HCT116 (cell line): Measurements from ENCODE around the gene ANO2. TPM values are rescaled to one million over a fixed set of nuclear protein-coding genes. Genes with fewer than 3 reads are reported as not detected.

Experiments used
- ATAC-seq: fragments of 200-7000 bp; cut with Tn5 transposase; 2 replicates; pipeline ENCODE4 v1.9.1; 2020; ENCODE audit warnings: mild to moderate bottlenecking, moderate library complexity
- BruUV-seq: library from RNA; stranded (reverse); fragments of 400-500 nt; replicated peaks from 2 replicates; lab custom pipeline; 2021; lab: Mats Ljungman, UMichigan
- CTCF ChIA-PET: fragments of 300-600 bp; sonication (Branson Sonifier 250); formaldehyde crosslinking; loops from one replicate; lab custom pipeline; 2021; ENCODE audit warnings: antibody characterized with exemption; lab: Charles Lee
- POLR2A ChIA-PET: fragments of 300-600, 350-600 bp; sonication (Branson Sonifier 250); formaldehyde crosslinking; loops from one replicate; lab custom pipeline; 2021; ENCODE audit warnings: antibody characterized with exemption; lab: Charles Lee
- RAD21 ChIA-PET, 2 experiments: fragments of 300-600 bp; sonication (Branson Sonifier 250); formaldehyde crosslinking; loops; one replicate each; lab custom pipeline; 2023; ENCODE audit warnings: low total read pairs in 2 of 2; ENCODE audit not compliant: uncharacterized antibody in 2 of 2, unreplicated experiment in 2 of 2, low non-redundant PET in 1 of 2; lab: Charles Lee
- DNase-seq: peaks from one replicate; pipeline ENCODE4 v3.0.0-alpha.2; 2010; ENCODE audit warnings: low read depth, low spot score
- H2AFZ ChIP-seq: fragments of 200-600 bp; shearing (Covaris generic), sonication (generic); 2 replicates; pipeline ENCODE4 v1.6.1; 2017; ENCODE audit warnings: low read depth, mixed run types, mixed read lengths, antibody characterized with exemption, low read length; ENCODE audit not compliant: poor library complexity, severe bottlenecking
- H3K27ac ChIP-seq: 2 replicates; pipeline ENCODE4 v1.5.1; 2012; ENCODE audit warnings: low read depth, low read length
- H3K27me3 ChIP-seq: fragments of 200-600 bp; sonication (generic); 2 replicates; pipeline ENCODE4 v1.6.1; 2016; ENCODE audit warnings: mixed run types, low read length, mixed read lengths; ENCODE audit not compliant: insufficient read depth
- H3K36me3 ChIP-seq, 2 experiments: fragments of 200-500 bp in 1 of 2; fragments of 200-600 bp in 1 of 2; sonication (Bioruptor generic) in 1 of 2; sonication (generic) in 1 of 2; 2 replicates each; pipeline versions ENCODE4 v1.5.1 to v1.6.1; 2014 to 2016; ENCODE audit warnings: low read length in 2 of 2, inconsistent platforms in 1 of 2, mixed read lengths in 1 of 2, mixed run types in 1 of 2; ENCODE audit not compliant: insufficient read depth in 2 of 2, control insufficient read depth in 1 of 2
- H3K4me1 ChIP-seq, 2 experiments: fragments of 200-600 bp in 1 of 2; sonication (generic) in 1 of 2; 2 replicates each; pipeline versions ENCODE4 v1.5.1 to v1.6.1; 2012 to 2017; ENCODE audit warnings: low read length in 2 of 2, inconsistent platforms in 1 of 2, mild to moderate bottlenecking in 1 of 2, mixed read lengths in 1 of 2, mixed run types in 1 of 2, moderate library complexity in 1 of 2; ENCODE audit not compliant: insufficient read depth in 2 of 2, control insufficient read depth in 1 of 2
- H3K4me2 ChIP-seq: fragments of 200-600 bp; sonication (generic); 2 replicates; pipeline ENCODE4 v1.6.1; 2017; ENCODE audit warnings: mixed run types, low read length, mixed read lengths
- H3K4me3 ChIP-seq, 2 experiments: fragments of 200-600 bp in 1 of 2; sonication (generic) in 1 of 2; replicated peaks in 1 of 2; 2 replicates each; pipeline ENCODE4 v1.5.1; 2011 to 2016; ENCODE audit warnings: low read length in 2 of 2, control low read depth in 1 of 2, low read depth in 1 of 2, mild to moderate bottlenecking in 1 of 2, mixed read lengths in 1 of 2, mixed run types in 1 of 2
- H3K79me2 ChIP-seq: fragments of 200-600 bp; sonication (generic); 2 replicates; pipeline ENCODE4 v1.6.1; 2017; ENCODE audit warnings: mild to moderate bottlenecking, mixed run types, low read length, moderate library complexity, mixed read lengths; ENCODE audit not compliant: insufficient read depth
- H3K9ac ChIP-seq: fragments of 200-600 bp; sonication (generic); 2 replicates; pipeline ENCODE4 v1.6.1; 2016; ENCODE audit warnings: low read length, mixed read lengths
- H3K9me2 ChIP-seq: fragments of 200-600 bp; sonication (generic), shearing (Covaris generic); 2 replicates; pipeline ENCODE4 v1.6.1; 2017; ENCODE audit warnings: mixed run types, mild to moderate bottlenecking, moderate library complexity; ENCODE audit not compliant: insufficient read depth
- H3K9me3 ChIP-seq, 2 experiments: fragments of 200-500 bp in 1 of 2; fragments of 200-600 bp in 1 of 2; sonication (Bioruptor generic) in 1 of 2; sonication (generic) in 1 of 2; 2 replicates each; pipeline ENCODE4 v1.6.1; 2014 to 2017; ENCODE audit warnings: low read length in 2 of 2, mixed read lengths in 2 of 2, inconsistent platforms in 1 of 2, low read depth in 1 of 2, mild to moderate bottlenecking in 1 of 2, mixed run types in 1 of 2, moderate library complexity in 1 of 2; ENCODE audit not compliant: control insufficient read depth in 1 of 2, insufficient read depth in 1 of 2
- H4K20me1 ChIP-seq: fragments of 200-600 bp; sonication (generic), shearing (Covaris generic); 2 replicates; pipeline ENCODE4 v1.6.1; 2017; ENCODE audit warnings: mixed run types, mild to moderate bottlenecking, moderate library complexity; ENCODE audit not compliant: insufficient read depth
- CTCF ChIP-seq, 3 experiments: fragments of 200-600 bp in 1 of 3; sonication (generic) in 1 of 3; IDR thresholded peaks in 2 of 3; conservative IDR thresholded peaks in 1 of 3; 2 replicates each; pipeline ENCODE4 v1.5.1; 2012 to 2017; ENCODE audit warnings: low read depth in 2 of 3, low read length in 2 of 3, antibody characterized with exemption in 1 of 3, borderline replicate concordance in 1 of 3, control low read depth in 1 of 3, mild to moderate bottlenecking in 1 of 3, mixed read lengths in 1 of 3, mixed run types in 1 of 3, moderate library complexity in 1 of 3; ENCODE audit not compliant: insufficient read depth in 1 of 3
- EGR1 ChIP-seq: IDR thresholded peaks from 2 replicates; pipeline ENCODE4 v1.6.1; 2012; ENCODE audit warnings: low read depth
- ELF1 ChIP-seq: IDR thresholded peaks from 2 replicates; pipeline ENCODE4 v1.6.1; 2012; ENCODE audit warnings: low read depth, borderline replicate concordance
- EZH2phosphoT487 ChIP-seq: fragments of 200-600 bp; IDR thresholded peaks from 2 replicates; pipeline ENCODE4 v1.6.1; 2018; ENCODE audit warnings: antibody characterized with exemption, borderline replicate concordance
- FOSL1 ChIP-seq: IDR thresholded peaks from 2 replicates; pipeline ENCODE4 v1.6.1; 2012; ENCODE audit warnings: low read depth
- JUND ChIP-seq: IDR thresholded peaks from 2 replicates; pipeline ENCODE4 v1.6.1; 2012
- MAX ChIP-seq: IDR thresholded peaks from 2 replicates; pipeline ENCODE4 v1.6.1; 2012
- POLR2A ChIP-seq: IDR thresholded peaks from 2 replicates; pipeline ENCODE4 v1.7.0; 2011; ENCODE audit warnings: borderline replicate concordance; ENCODE audit not compliant: insufficient read depth, insufficient read length; ENCODE audit errors: extremely low read depth
- POLR2AphosphoS5 ChIP-seq: IDR thresholded peaks from 2 replicates; pipeline ENCODE4 v1.6.1; 2011; ENCODE audit warnings: mild to moderate bottlenecking, low read depth, low read length, moderate library complexity
- REST ChIP-seq: IDR thresholded peaks from 2 replicates; pipeline ENCODE4 v1.6.1; 2012; ENCODE audit warnings: low read depth
- SIN3A ChIP-seq: IDR thresholded peaks from 2 replicates; pipeline ENCODE4 v1.6.1; 2012; ENCODE audit warnings: low read depth
- SP1 ChIP-seq: IDR thresholded peaks from 2 replicates; pipeline ENCODE4 v1.6.1; 2012; ENCODE audit warnings: low read depth
- YY1 ChIP-seq: IDR thresholded peaks from 2 replicates; pipeline ENCODE4 v1.6.1; 2011; ENCODE audit warnings: low read length, low read depth, moderate library complexity, mild to moderate bottlenecking; ENCODE audit not compliant: insufficient replicate concordance; ENCODE audit errors: extremely low read depth
- ZBTB33 ChIP-seq: IDR thresholded peaks from 2 replicates; pipeline ENCODE4 v1.6.1; 2011; ENCODE audit warnings: mild to moderate bottlenecking, low read length, moderate library complexity; ENCODE audit not compliant: insufficient replicate concordance; ENCODE audit errors: extremely low read depth
- intact Hi-C: fragments of 100-400 bp; cut with micrococcal nuclease; formaldehyde crosslinking; loops from 2 replicates; pipeline ENCODE4 v1.10.0; 2022
- total RNA-seq: library from RNA; stranded (reverse); gene quantifications from one replicate; pipeline ENCODE4 v1.2.1, GENCODE V29; 2021; ENCODE audit not compliant: unreplicated experiment

ANO2 gene
- total RNA-seq, 1 experiment from 2014 or later = not detected

- Histone ChIP-seq H3K9ac (no peak overlapping the region), H3K4me3 (no peak overlapping the region), H3K27ac (no peak overlapping the region), H2AFZ (no peak overlapping the region), H3K4me2 (no peak overlapping the region), H3K4me1 (peaks cover 2 to 5% of the 10 kb centered on the region in 2 experiments; a peak in 2 of 4 replicates), H3K36me3 (no peaks in the 10 kb centered on the region), H3K27me3 (no peaks in the 10 kb centered on the region), H4K20me1 (no peaks in the 10 kb centered on the region), H3K9me3 (no peaks in the 10 kb centered on the region), H3K79me2 (no peaks in the 10 kb centered on the region), H3K9me2 (no peaks in the 10 kb centered on the region)
- ChIA-PET CTCF (interaction anchor here (1.2 to 5.8 kb wide), 10 partner anchors 9 to 299 kb away, joined by 3 to 321 read pairs (median 10); no protein-coding TSS in a partner anchor), RAD21 (interaction anchor here in 1 of 2 experiments (1.4 to 3.0 kb wide), 2 partner anchors 51 to 297 kb away, joined by 6 to 38 read pairs; no protein-coding TSS in a partner anchor), POLR2A (interaction anchor here (1.7 kb wide), 1 partner anchor 52 kb away, joined by 6 read pairs; no protein-coding TSS in a partner anchor)
- no peak for ATAC-seq
- no TSS peak for BruUV-seq
- DNase-seq = no peak
- no peak for TF ChIP-seq FOSL1
- TF ChIP-seq EGR1 = no peak
- TF ChIP-seq POLR2A = no peak
- no peak for TF ChIP-seq SIN3A
- no peak for TF ChIP-seq YY1
- no peak for TF ChIP-seq ELF1
- no peak for TF ChIP-seq POLR2AphosphoS5
- TF ChIP-seq SP1 = no peak
- TF ChIP-seq EZH2phosphoT487 = no peak
- no peak for TF ChIP-seq JUND
- intact Hi-C loops = no loop called here
Measured at GRCh38 chr12:5987573-5987972, 42.5 kb upstream of the ANO2 start.

GRCh38 chr12:5985471-5985870 is 40.4 kb upstream of the ANO2 start:
- H3K4me3 ChIP-seq = no peak overlapping the region
- H2AFZ ChIP-seq = no peak overlapping the region
- DNase-seq (no peak), ATAC-seq (no peak)
- H3K9me2 ChIP-seq = no peaks in the 10 kb centered on the region
- peaks cover 2 to 5% of the 10 kb centered on the region in 2 experiments; a peak in 2 of 4 replicates for H3K4me1 ChIP-seq
- no peak overlapping the region for H3K9ac ChIP-seq
- no peak overlapping the region for H3K27ac ChIP-seq
- POLR2A ChIA-PET = no interaction called here
- CTCF ChIA-PET = no interaction called here
- no peaks in the 10 kb centered on the region for H3K36me3 ChIP-seq
- BruUV-seq = no TSS peak
- no peaks in the 10 kb centered on the region for H3K79me2 ChIP-seq
- no peaks in the 10 kb centered on the region for H4K20me1 ChIP-seq
- intact Hi-C loops = no loop called here
- H3K9me3 ChIP-seq = no peaks in the 10 kb centered on the region
- RAD21 ChIA-PET = no interaction called here
- no peak overlapping the region for H3K4me2 ChIP-seq
- no peaks in the 10 kb centered on the region for H3K27me3 ChIP-seq
- no peak for TF ChIP-seq MAX
- TF ChIP-seq REST = no peak
- no peak for TF ChIP-seq ZBTB33
- TF ChIP-seq ELF1 = no peak
- no peak for TF ChIP-seq CTCF (IDR thresholded peaks at IDR 0.05 in 2 of 3, conservative IDR thresholded peaks at IDR 0.05 in 1 of 3; ENCODE audit: borderline replicate concordance in 1 of 3, insufficient read depth in 1 of 3, low read depth in 2 of 3, low read length in 2 of 3)
